Stimulated activated CD4-positive, alpha-beta T cell treated with anti-CD3 and anti-CD28 coated beads, TNF-alpha, amount 100 ng/mL, for 1 hour (primary cell): ENCODE data around the gene ZC3HAV1.
"Not testable (repeated sequence)": the region's sequence is repeated elsewhere in the genome, so short reads cannot be mapped to it uniquely, and the experiment has no call there.

Experiments used
- DNase-seq, 3 donors: peaks; one replicate each; pipeline ENCODE4 v3.0.0-alpha.2; 2020; ENCODE audit warnings: low read depth in 3 of 3, low spot score in 1 of 3

ZC3HAV1 gene

GRCh38 chr7:139088268-139088667 lies 21.3 kb downstream of the ZC3HAV1 start:
- DNase-seq: no peak

GRCh38 chr7:139087212-139087611 lies 22.3 kb downstream of the ZC3HAV1 start:
- no peak for DNase-seq

- no peak for DNase-seq
These were observed 23.1 kb downstream of the ZC3HAV1 start for GRCh38 chr7:139086454-139086853.

GRCh38 chr7:139084709-139085108 lies 24.8 kb downstream of the ZC3HAV1 start:
- no peak for DNase-seq

- DNase-seq: no peak
These were observed 27.9 kb downstream of the ZC3HAV1 start for GRCh38 chr7:139081584-139081983.

GRCh38 chr7:139080905-139081304 lies 28.6 kb downstream of the ZC3HAV1 start:
- no peak for DNase-seq

- DNase-seq: no peak
These were observed 29.7 kb downstream of the ZC3HAV1 start for GRCh38 chr7:139079861-139080260.

- DNase-seq: no peak
These were observed 30.6 kb downstream of the ZC3HAV1 start for GRCh38 chr7:139078911-139079310.

- DNase-seq: no peak
These were observed 31.1 kb downstream of the ZC3HAV1 start for GRCh38 chr7:139078399-139078798.

- not testable (repeated sequence) for DNase-seq
These were observed 31.8 kb downstream of the ZC3HAV1 start for GRCh38 chr7:139077706-139078105.

- DNase-seq: no peak
These were observed 33.4 kb downstream of the ZC3HAV1 start for GRCh38 chr7:139075871-139076686.

- peak; percentile 22 to 35 (median 35) for DNase-seq
These were observed 34.4 kb downstream of the ZC3HAV1 start for GRCh38 chr7:139075031-139075652.

GRCh38 chr7:139072796-139073195 lies 36.7 kb downstream of the ZC3HAV1 start:
- DNase-seq: no peak

- DNase-seq: no peak
These were observed 37.8 kb downstream of the ZC3HAV1 start for GRCh38 chr7:139071680-139072079.

GRCh38 chr7:139068544-139069399 lies 40.7 kb downstream of the ZC3HAV1 start:
- DNase-seq: no peak

GRCh38 chr7:139066315-139066714 lies 43.2 kb downstream of the ZC3HAV1 start:
- DNase-seq: no peak

- no peak for DNase-seq
These were observed 44.2 kb downstream of the ZC3HAV1 start for GRCh38 chr7:139065323-139065722.

GRCh38 chr7:139061416-139061815 lies 48.1 kb downstream of the ZC3HAV1 start:
- DNase-seq: no peak

GRCh38 chr7:139060695-139061237 lies 48.8 kb downstream of the ZC3HAV1 start:
- no peak for DNase-seq

GRCh38 chr7:139059905-139060304 lies 49.6 kb downstream of the ZC3HAV1 start:
- DNase-seq: no peak

- DNase-seq: no peak
These were observed 50.6 kb downstream of the ZC3HAV1 start for GRCh38 chr7:139058943-139059342.
